ENCODE results near the gene STMP1.

DNA sequence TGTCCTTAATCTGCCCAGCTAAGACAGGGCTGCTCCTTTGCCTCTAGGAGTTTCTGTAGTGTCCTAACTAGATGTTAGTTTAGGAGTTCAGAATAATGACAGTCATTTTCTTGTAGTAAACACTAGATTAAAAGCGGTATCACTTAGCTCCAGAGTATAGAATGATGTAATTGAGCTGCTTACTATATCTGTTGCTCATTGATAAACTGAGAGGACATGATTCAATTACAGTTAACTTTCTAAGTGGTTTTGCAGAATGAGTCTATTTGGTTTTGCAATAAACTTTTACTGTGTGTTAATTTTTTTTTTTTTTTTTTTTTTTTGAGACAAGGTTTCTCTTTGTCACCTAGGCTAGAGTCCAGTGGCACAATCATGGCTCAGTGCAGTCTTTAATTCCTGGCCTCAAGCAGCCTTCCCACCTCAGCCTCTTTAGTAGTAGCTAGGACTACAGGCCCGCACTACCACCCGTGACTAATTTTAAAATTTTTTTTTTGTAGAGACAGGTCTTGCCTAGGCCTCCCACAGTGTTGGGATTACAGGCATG, 1.8 kb downstream of the STMP1 start:
- TF ChIP-seq, protein P1, sequence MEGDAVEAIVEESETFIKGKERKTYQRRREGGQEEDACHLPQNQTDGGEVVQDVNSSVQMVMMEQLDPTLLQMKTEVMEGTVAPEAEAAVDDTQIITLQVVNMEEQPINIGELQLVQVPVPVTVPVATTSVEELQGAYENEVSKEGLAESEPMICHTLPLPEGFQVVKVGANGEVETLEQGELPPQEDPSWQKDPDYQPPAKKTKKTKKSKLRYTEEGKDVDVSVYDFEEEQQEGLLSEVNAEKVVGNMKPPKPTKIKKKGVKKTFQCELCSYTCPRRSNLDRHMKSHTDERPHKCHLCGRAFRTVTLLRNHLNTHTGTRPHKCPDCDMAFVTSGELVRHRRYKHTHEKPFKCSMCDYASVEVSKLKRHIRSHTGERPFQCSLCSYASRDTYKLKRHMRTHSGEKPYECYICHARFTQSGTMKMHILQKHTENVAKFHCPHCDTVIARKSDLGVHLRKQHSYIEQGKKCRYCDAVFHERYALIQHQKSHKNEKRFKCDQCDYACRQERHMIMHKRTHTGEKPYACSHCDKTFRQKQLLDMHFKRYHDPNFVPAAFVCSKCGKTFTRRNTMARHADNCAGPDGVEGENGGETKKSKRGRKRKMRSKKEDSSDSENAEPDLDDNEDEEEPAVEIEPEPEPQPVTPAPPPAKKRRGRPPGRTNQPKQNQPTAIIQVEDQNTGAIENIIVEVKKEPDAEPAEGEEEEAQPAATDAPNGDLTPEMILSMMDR (IDR thresholded peaks at IDR 0.05; ENCODE audit: insufficient read depth, low read length, poor library complexity, severe bottlenecking), result no peak
- no peak for TF ChIP-seq EZH2phosphoT487 (conservative IDR thresholded peaks at IDR 0.05; ENCODE audit: low read length)

All from SU-DHL-6 (cell line).